ENCODE data around the gene SYTL3. TPM values are rescaled to one million over a fixed set of nuclear protein-coding genes. Genes with fewer than 3 reads are reported as not detected.

The SYTL3 gene, protein sequence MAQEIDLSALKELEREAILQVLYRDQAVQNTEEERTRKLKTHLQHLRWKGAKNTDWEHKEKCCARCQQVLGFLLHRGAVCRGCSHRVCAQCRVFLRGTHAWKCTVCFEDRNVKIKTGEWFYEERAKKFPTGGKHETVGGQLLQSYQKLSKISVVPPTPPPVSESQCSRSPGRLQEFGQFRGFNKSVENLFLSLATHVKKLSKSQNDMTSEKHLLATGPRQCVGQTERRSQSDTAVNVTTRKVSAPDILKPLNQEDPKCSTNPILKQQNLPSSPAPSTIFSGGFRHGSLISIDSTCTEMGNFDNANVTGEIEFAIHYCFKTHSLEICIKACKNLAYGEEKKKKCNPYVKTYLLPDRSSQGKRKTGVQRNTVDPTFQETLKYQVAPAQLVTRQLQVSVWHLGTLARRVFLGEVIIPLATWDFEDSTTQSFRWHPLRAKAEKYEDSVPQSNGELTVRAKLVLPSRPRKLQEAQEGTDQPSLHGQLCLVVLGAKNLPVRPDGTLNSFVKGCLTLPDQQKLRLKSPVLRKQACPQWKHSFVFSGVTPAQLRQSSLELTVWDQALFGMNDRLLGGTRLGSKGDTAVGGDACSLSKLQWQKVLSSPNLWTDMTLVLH
- 10 to 100 TPM in 1 of 5 donors, 1 to 10 TPM in 4; 3.1 to 14.6 (median 8.1) TPM for total RNA-seq
- 1 to 10 TPM; 3.4 to 5.2 (median 3.9) TPM for polyA plus RNA-seq
- long read RNA-seq, donor 1, result 0 reads
- long read RNA-seq, donor 2, partial matches to known transcripts, result 83 of 106 reads
- long read RNA-seq, donor 2, other reads (novel, unspliced or antisense), result 23 of 106 reads
- long read RNA-seq, donor 3, result 0 reads
- long read RNA-seq, donor 4, result 0 reads
- long read RNA-seq, donor 5, result 0 reads
- long read RNA-seq, donor 6, result 0 reads
- long read RNA-seq, donor 7, result 0 reads
- long read RNA-seq, donor 8, result 0 reads
- long read RNA-seq, donor 9, result 0 reads
- long read RNA-seq, donor 10, result 0 reads

- WGBS, 5 donors, result 53 to 69% (median 63%) methylated on average over 15 of the region's 15 CpGs
- H3K4me1 ChIP-seq, result peaks cover 0 to 41% (median 9%) of the 10 kb centered on the region in 4 donors
- H3K4me3 ChIP-seq, result peak within 1 kb of the TSS in 3 of 4 donors; percentile 1 to 11 (median 2)
- intact Hi-C loops (cut with DNase I; ENCODE audit: low total_unique reads), result no loop called here
- DNase-seq, result peak; percentile 64 to 71
- H3K27me3 ChIP-seq, result no peaks in the 10 kb centered on the region
- H3K36me3 ChIP-seq, result no peaks in the 10 kb centered on the region
- TF ChIP-seq CTCF (IDR thresholded peaks at IDR 0.05) (no peak), EP300 (IDR thresholded peaks at IDR 0.05) (no peak), POLR2AphosphoS5 (IDR thresholded peaks at IDR 0.05) (peak in 2 of 3 donors; percentile 84 to 85), POLR2A (IDR thresholded peaks at IDR 0.05) (peak in 1 of 4 donors; percentile 39)
- no peaks in the 10 kb centered on the region for H3K9me3 ChIP-seq
- H3K27ac ChIP-seq, result peak within 1 kb of the TSS; percentile 14 to 79 (median 65)
Measured at GRCh38 chr6:158649289-158650143, at the start of gene SYTL3. Gene SYTL3 (plus strand): TSS chr6:158650054. CDS start chr6:158663269, 13,215 bp downstream.

DNA sequence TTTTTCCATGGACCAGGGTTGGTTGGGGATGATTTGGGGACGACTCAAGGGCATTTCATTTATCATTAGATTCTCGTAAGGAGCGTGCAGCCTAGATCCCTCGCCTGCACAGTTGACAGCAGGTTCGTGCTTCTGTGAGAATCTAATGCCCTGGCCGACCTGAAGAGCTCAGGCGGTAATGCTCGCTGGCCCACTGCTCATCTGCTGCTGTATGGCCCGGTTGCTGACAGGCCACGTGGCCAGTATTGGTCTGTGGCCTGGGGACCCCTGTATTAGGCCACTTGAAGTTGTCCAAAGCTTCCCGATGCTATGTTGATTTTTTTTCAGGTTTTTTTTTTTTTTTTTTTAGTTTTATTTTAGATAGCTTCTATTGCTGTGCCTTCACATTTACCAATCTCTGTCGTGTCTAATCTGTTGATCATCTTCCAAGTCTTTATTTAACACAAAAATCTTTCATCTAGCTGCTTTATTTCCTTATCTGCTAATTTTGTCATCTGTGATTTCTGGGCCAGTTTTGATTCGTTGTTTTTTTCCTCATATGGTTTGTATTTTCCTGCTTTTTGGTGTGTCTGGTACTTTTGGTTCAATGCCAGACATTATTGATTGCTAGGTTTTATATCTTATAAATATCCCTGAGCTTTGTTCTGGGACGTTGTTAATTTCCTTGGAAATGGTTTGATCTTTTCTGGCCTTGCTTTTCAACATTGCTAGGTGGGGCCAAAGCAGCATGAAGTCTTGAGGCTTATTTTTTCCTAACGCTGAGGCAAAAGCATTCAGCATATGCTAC, 46.4 kb upstream of the SYTL3 start:
- intact Hi-C loops (cut with DNase I; ENCODE audit: low total_unique reads), result loop anchor here (10.0 kb wide), 1 partner anchor 389 kb away; no protein-coding TSS in a partner anchor
- Histone ChIP-seq H3K4me1 (peaks cover 0 to 8% (median 3%) of the 10 kb centered on the region in 4 donors), H3K36me3 (peaks cover 44 to 90% (median 75%) of the 10 kb centered on the region in 4 donors), H3K27me3 (no peaks in the 10 kb centered on the region), H3K4me3 (no peak overlapping the region), H3K9me3 (no peaks in the 10 kb centered on the region), H3K27ac (no peak overlapping the region)
- WGBS, 5 donors, result 67 to 77% (median 74%) methylated on average over 15 of the region's 15 CpGs
- DNase-seq, result no peak
- TF ChIP-seq POLR2AphosphoS5 (IDR thresholded peaks at IDR 0.05) (no peak), POLR2A (IDR thresholded peaks at IDR 0.05) (no peak)

GRCh38 chr6:158604048-158604406, 45.8 kb upstream of the SYTL3 start:
- 72 to 84% (median 74%) methylated on average over 6 of the region's 6 CpGs for whole genome bisulfite sequencing, 5 donors
- TF ChIP-seq EP300 (IDR thresholded peaks at IDR 0.05), result no peak
- TF ChIP-seq POLR2AphosphoS5 (IDR thresholded peaks at IDR 0.05), result no peak
- TF ChIP-seq POLR2A (IDR thresholded peaks at IDR 0.05), result no peak
- TF ChIP-seq CTCF (IDR thresholded peaks at IDR 0.05), result no peak
- peaks cover 48 to 90% (median 75%) of the 10 kb centered on the region in 4 donors for H3K36me3 ChIP-seq
- no peak overlapping the region for H3K4me3 ChIP-seq
- no peaks in the 10 kb centered on the region for H3K9me3 ChIP-seq
- DNase-seq, result no peak
- intact Hi-C loops (cut with DNase I; ENCODE audit: low total_unique reads), result loop anchor here (10.0 kb wide), 1 partner anchor 389 kb away; no protein-coding TSS in a partner anchor
- no peak overlapping the region for H3K27ac ChIP-seq
- no peaks in the 10 kb centered on the region for H3K27me3 ChIP-seq
- peaks cover 0 to 8% (median 3%) of the 10 kb centered on the region in 4 donors for H3K4me1 ChIP-seq

Measured in stomach (tissue), 19 donors.